ENCODE measurements around the gene EP400.

EP400 gene

DNA sequence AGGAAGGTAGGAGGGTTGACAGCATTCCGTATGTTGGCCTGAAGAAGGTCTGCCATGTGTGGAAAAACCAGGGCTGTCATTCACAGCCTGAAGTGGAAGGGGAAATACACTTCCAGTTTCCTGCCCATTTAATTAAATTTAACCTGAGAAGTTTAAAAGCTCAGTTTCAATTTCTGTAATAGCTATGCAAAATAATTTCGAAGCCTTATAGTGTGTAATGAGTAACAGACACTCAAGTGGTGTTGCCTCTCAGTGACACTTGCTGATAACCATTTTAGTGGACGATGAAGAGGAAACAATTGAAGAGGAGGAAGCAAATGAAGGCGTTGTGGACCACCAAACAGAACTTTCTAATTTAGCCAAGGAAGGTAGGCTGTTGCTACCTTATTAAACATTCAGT, 44.8 kb downstream of the EP400 start:
- Histone ChIP-seq H3K4me1 (ENCODE audit: control extremely low read depth in 1 of 4, control insufficient read depth in 4 of 4, insufficient read depth in 4 of 4, low read length in 3 of 4) (no peaks in the 10 kb centered on the region), H3K27me3 (replicated peaks in 2 of 5; ENCODE audit: control insufficient read depth in 4 of 5, insufficient read depth in 5 of 5, low read length in 4 of 5) (no peaks in the 10 kb centered on the region), H3K9me3 (ENCODE audit: control extremely low read depth in 1 of 5, control insufficient read depth in 4 of 5, insufficient read depth in 2 of 5, low read depth in 1 of 5, low read length in 4 of 5) (no peaks in the 10 kb centered on the region), H3K36me3 (ENCODE audit: control insufficient read depth in 4 of 4, insufficient read depth in 4 of 4, low read length in 3 of 4) (peaks cover 12 to 66% (median 55%) of the 10 kb centered on the region in 4 experiments), H3K4me3 (ENCODE audit: control insufficient read depth in 1 of 7, extremely low read depth in 1 of 7, insufficient read depth in 4 of 7, low read depth in 2 of 7, low read length in 6 of 7) (no peak overlapping the region), H3K27ac (ENCODE audit: insufficient read depth in 1 of 2, low read depth in 1 of 2, low read length in 2 of 2, poor library complexity in 1 of 2, severe bottlenecking in 2 of 2) (no peak overlapping the region)
- CTCF ChIA-PET, result interaction anchor here (1.2 kb wide), 1 partner anchor 10 kb away, joined by 3 read pairs; no protein-coding TSS in a partner anchor
- 83% methylated on average over 2 of the region's 4 CpGs for WGBS (ENCODE audit: insufficient coverage)
- POLR2A ChIA-PET, result no interaction called here
- DNase-seq, result no peak

DNA sequence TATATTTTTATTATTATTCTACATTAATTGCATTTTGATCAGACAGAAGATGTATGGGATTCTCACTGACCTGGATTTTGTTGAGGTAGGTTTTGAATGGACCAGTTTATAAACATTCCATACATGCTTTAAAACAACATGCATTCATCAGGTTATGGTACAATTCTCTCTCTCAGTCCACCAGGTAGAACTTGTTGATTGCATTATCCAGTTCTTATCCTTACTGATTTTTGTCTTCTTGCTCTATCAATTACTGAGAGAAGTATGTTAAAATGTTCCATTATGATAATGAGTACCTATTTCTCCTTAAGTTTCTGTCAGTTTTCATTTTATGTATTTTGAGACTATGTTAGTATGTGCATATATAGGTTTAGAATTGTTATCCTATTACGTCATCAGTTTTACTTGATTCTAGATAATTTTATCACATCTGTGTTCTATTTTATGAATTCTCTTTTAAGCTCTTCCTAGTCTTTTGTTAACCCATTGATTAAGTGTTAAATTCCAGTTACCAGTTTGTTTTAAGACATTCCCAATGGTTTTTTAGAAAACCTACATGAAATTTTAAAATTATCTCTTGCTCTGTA, 50.6 kb downstream of the EP400 start:
- no peaks in the 10 kb centered on the region for H3K4me1 ChIP-seq (ENCODE audit: control extremely low read depth in 1 of 4, control insufficient read depth in 4 of 4, insufficient read depth in 4 of 4, low read length in 3 of 4)
- CTCF ChIA-PET, result interaction anchor here (0.7 to 1.4 kb wide), 3 partner anchors 8 to 1084 kb away, joined by 3 to 4 read pairs (median 3); no protein-coding TSS in a partner anchor
- no peaks in the 10 kb centered on the region for H3K9me3 ChIP-seq (ENCODE audit: control extremely low read depth in 1 of 5, control insufficient read depth in 4 of 5, insufficient read depth in 2 of 5, low read depth in 1 of 5, low read length in 4 of 5)
- POLR2A ChIA-PET, result no interaction called here
- H3K27ac ChIP-seq (ENCODE audit: insufficient read depth in 1 of 2, low read depth in 1 of 2, low read length in 2 of 2, poor library complexity in 1 of 2, severe bottlenecking in 2 of 2), result no peak overlapping the region
- H3K36me3 ChIP-seq (ENCODE audit: control insufficient read depth in 4 of 4, insufficient read depth in 4 of 4, low read length in 3 of 4), result peaks cover 7 to 38% (median 17%) of the 10 kb centered on the region in 4 experiments
- H3K27me3 ChIP-seq (replicated peaks in 2 of 5; ENCODE audit: control insufficient read depth in 4 of 5, insufficient read depth in 5 of 5, low read length in 4 of 5), result no peaks in the 10 kb centered on the region
- no CpG with 5 or more reads among the region's 1 CpG for WGBS (ENCODE audit: insufficient coverage)
- no peak overlapping the region for H3K4me3 ChIP-seq (ENCODE audit: control insufficient read depth in 1 of 7, extremely low read depth in 1 of 7, insufficient read depth in 4 of 7, low read depth in 2 of 7, low read length in 6 of 7)
- no peak for DNase-seq

DNA sequence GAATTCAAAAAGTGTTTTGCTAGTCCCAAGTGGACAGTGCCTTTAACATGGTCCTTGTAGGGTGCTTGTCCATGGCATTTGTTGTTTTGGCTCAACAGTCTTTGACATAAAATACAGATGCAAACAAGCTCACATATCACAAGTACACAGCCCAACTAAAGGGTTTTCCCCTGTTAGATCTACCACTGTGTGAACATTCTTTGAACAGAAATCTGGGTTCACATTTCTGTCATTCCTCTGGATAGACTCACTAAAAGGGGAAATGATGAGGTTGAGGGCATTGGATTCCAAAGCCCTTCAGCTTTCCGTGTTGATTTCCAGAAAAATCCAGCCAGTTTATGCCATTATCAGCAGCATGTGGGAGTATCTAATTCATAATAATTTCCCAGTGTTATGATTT, 54.1 kb downstream of the EP400 start:
- no peak overlapping the region for H3K4me3 ChIP-seq (ENCODE audit: control insufficient read depth in 1 of 7, extremely low read depth in 1 of 7, insufficient read depth in 4 of 7, low read depth in 2 of 7, low read length in 6 of 7)
- DNase-seq, result no peak
- H3K27me3 ChIP-seq (replicated peaks in 2 of 5; ENCODE audit: control insufficient read depth in 4 of 5, insufficient read depth in 5 of 5, low read length in 4 of 5), result no peaks in the 10 kb centered on the region
- ChIA-PET CTCF (interaction anchor here (1.5 kb wide), 1 partner anchor 8 kb away, joined by 3 read pairs; no protein-coding TSS in a partner anchor), POLR2A (no interaction called here)
- no CpG with 5 or more reads among the region's 1 CpG for WGBS (ENCODE audit: insufficient coverage)
- no peak overlapping the region for H3K27ac ChIP-seq (ENCODE audit: insufficient read depth in 1 of 2, low read depth in 1 of 2, low read length in 2 of 2, poor library complexity in 1 of 2, severe bottlenecking in 2 of 2)
- H3K4me1 ChIP-seq (ENCODE audit: control extremely low read depth in 1 of 4, control insufficient read depth in 4 of 4, insufficient read depth in 4 of 4, low read length in 3 of 4), result peaks cover 0 to 4% (median 0%) of the 10 kb centered on the region in 4 experiments
- no peaks in the 10 kb centered on the region for H3K9me3 ChIP-seq (ENCODE audit: control extremely low read depth in 1 of 5, control insufficient read depth in 4 of 5, insufficient read depth in 2 of 5, low read depth in 1 of 5, low read length in 4 of 5)
- H3K36me3 ChIP-seq (ENCODE audit: control insufficient read depth in 4 of 4, insufficient read depth in 4 of 4, low read length in 3 of 4), result peaks cover 12 to 51% (median 34%) of the 10 kb centered on the region in 4 experiments

DNA sequence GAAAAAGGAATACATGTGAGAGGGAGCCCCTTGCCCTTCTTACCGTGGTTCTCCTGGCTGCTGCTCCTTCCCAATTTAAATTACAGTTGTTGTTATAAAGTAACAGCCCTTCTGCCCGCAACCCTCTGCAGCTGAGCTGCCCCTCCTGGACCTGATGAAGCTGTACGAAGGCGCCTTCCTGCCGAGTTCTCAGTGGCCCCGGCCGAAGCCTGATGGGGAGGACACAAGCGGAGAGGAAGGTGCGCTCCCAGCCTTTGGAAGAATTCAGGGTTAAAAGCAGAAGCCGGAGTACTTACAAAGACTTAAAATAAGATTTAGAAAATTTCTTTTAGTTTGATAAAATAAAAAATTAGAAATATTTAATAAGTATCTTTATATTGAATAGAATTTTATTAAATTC, 55.2 kb downstream of the EP400 start:
- Histone ChIP-seq H3K27me3 (replicated peaks in 2 of 5; ENCODE audit: control insufficient read depth in 4 of 5, insufficient read depth in 5 of 5, low read length in 4 of 5) (no peaks in the 10 kb centered on the region), H3K27ac (ENCODE audit: insufficient read depth in 1 of 2, low read depth in 1 of 2, low read length in 2 of 2, poor library complexity in 1 of 2, severe bottlenecking in 2 of 2) (no peak overlapping the region), H3K4me3 (ENCODE audit: control insufficient read depth in 1 of 7, extremely low read depth in 1 of 7, insufficient read depth in 4 of 7, low read depth in 2 of 7, low read length in 6 of 7) (no peak overlapping the region), H3K36me3 (ENCODE audit: control insufficient read depth in 4 of 4, insufficient read depth in 4 of 4, low read length in 3 of 4) (peaks cover 12 to 58% (median 36%) of the 10 kb centered on the region in 4 experiments), H3K9me3 (ENCODE audit: control extremely low read depth in 1 of 5, control insufficient read depth in 4 of 5, insufficient read depth in 2 of 5, low read depth in 1 of 5, low read length in 4 of 5) (no peaks in the 10 kb centered on the region), H3K4me1 (ENCODE audit: control extremely low read depth in 1 of 4, control insufficient read depth in 4 of 4, insufficient read depth in 4 of 4, low read length in 3 of 4) (peaks cover 0 to 4% (median 0%) of the 10 kb centered on the region in 4 experiments)
- ChIA-PET CTCF (no interaction called here), POLR2A (no interaction called here)
- WGBS (ENCODE audit: insufficient coverage), result 97% methylated on average over 5 of the region's 10 CpGs
- DNase-seq, result no peak

DNA sequence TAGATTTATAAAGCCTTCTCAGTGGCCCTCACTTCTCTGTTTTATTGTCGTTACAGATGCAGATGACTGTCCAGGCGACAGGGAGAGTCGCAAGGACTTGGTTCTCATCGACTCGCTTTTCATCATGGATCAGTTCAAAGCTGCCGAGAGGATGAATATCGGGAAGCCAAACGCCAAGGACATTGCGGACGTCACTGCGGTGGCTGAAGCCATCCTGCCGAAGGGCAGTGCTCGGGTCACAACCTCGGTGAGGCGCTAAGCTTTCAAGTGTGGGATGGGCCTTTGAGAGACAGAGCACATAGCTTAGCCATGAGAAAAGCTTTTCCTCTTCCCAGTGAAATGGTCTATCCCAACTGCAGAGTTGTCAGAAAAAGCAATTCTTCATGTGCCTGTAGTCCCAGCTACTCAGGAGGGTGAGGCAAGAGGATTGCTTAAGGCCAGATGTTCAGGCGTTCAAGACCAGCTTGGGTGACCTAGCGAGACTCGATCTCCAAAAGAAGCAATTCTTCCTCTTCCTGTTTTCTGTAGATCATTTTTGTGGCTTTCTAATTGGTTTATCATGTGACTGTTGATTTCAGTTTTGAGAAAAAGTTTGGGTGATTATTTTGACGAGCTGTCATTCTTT, 56.4 kb downstream of the EP400 start:
- POLR2A ChIA-PET, result no interaction called here
- WGBS (ENCODE audit: insufficient coverage), result 98% methylated on average over 15 of the region's 19 CpGs
- no peak for DNase-seq
- H3K9me3 ChIP-seq (ENCODE audit: control extremely low read depth in 1 of 5, control insufficient read depth in 4 of 5, insufficient read depth in 2 of 5, low read depth in 1 of 5, low read length in 4 of 5), result no peaks in the 10 kb centered on the region
- no peak overlapping the region for H3K27ac ChIP-seq (ENCODE audit: insufficient read depth in 1 of 2, low read depth in 1 of 2, low read length in 2 of 2, poor library complexity in 1 of 2, severe bottlenecking in 2 of 2)
- CTCF ChIA-PET, result no interaction called here
- H3K27me3 ChIP-seq (replicated peaks in 2 of 5; ENCODE audit: control insufficient read depth in 4 of 5, insufficient read depth in 5 of 5, low read length in 4 of 5), result no peaks in the 10 kb centered on the region
- H3K4me1 ChIP-seq (ENCODE audit: control extremely low read depth in 1 of 4, control insufficient read depth in 4 of 4, insufficient read depth in 4 of 4, low read length in 3 of 4), result peaks cover 0 to 4% (median 0%) of the 10 kb centered on the region in 4 experiments
- H3K4me3 ChIP-seq (ENCODE audit: control insufficient read depth in 1 of 7, extremely low read depth in 1 of 7, insufficient read depth in 4 of 7, low read depth in 2 of 7, low read length in 6 of 7), result no peak overlapping the region
- peaks cover 13 to 62% (median 40%) of the 10 kb centered on the region in 4 experiments for H3K36me3 ChIP-seq (ENCODE audit: control insufficient read depth in 4 of 4, insufficient read depth in 4 of 4, low read length in 3 of 4)

DNA sequence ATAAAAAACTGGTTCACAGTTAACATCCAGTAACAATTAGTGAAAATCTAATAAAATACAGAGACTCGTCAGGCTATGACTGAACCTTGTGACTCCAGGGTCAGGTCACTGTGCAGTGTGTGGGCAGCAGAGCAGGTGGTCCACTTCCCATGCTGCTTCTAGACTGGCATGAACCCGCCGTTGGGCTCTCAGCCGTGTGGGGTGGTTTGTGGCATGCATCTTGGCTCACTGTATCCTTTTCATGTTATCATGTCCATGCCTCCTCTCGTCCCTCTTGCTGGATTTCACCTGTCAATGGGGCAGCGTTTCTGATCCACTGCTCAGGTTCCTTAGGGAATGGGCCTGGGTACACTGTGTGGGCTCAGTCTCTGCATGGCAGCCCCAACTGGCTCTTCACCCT, 57.3 kb downstream of the EP400 start:
- Histone ChIP-seq H3K9me3 (ENCODE audit: control extremely low read depth in 1 of 5, control insufficient read depth in 4 of 5, insufficient read depth in 2 of 5, low read depth in 1 of 5, low read length in 4 of 5) (no peaks in the 10 kb centered on the region), H3K4me1 (ENCODE audit: control extremely low read depth in 1 of 4, control insufficient read depth in 4 of 4, insufficient read depth in 4 of 4, low read length in 3 of 4) (peaks cover 0 to 4% (median 0%) of the 10 kb centered on the region in 4 experiments), H3K27ac (ENCODE audit: insufficient read depth in 1 of 2, low read depth in 1 of 2, low read length in 2 of 2, poor library complexity in 1 of 2, severe bottlenecking in 2 of 2) (no peak overlapping the region), H3K27me3 (replicated peaks in 2 of 5; ENCODE audit: control insufficient read depth in 4 of 5, insufficient read depth in 5 of 5, low read length in 4 of 5) (no peaks in the 10 kb centered on the region), H3K36me3 (ENCODE audit: control insufficient read depth in 4 of 4, insufficient read depth in 4 of 4, low read length in 3 of 4) (peaks cover 17 to 71% (median 47%) of the 10 kb centered on the region in 4 experiments), H3K4me3 (ENCODE audit: control insufficient read depth in 1 of 7, extremely low read depth in 1 of 7, insufficient read depth in 4 of 7, low read depth in 2 of 7, low read length in 6 of 7) (no peak overlapping the region)
- ChIA-PET POLR2A (no interaction called here), CTCF (interaction anchor here (0.8 kb wide), 1 partner anchor 171 kb away, joined by 4 read pairs; no protein-coding TSS in a partner anchor)
- 98% methylated on average over 6 of the region's 6 CpGs for WGBS (ENCODE audit: insufficient coverage)
- no peak for DNase-seq

DNA sequence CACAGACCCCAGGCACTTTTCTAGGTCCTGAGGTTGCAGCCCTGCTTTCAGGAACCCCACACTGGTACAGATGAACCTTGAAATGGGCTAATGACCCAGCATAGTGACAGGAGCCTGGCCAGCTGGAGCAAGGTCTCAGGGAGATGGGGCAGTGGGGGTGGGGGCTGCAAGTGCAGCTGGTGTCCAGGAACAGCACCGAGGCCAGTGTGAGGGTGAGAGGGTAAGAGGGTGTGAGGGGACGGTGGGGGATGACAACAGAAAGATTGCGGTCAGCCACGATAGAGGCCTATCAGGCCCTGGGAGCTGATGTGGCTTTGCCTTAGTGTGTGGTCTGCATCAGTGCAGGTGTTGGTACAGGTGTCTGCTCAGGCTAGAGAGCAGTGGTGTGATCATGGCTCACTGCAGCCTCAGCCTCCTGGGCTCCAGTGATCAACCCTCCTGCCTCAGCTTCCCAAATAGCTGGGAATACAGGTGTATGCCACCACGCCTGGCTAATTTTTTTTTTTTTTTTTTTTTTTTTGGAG, 59.7 kb downstream of the EP400 start:
- Histone ChIP-seq H3K4me3 (ENCODE audit: control insufficient read depth in 1 of 7, extremely low read depth in 1 of 7, insufficient read depth in 4 of 7, low read depth in 2 of 7, low read length in 6 of 7) (no peak overlapping the region), H3K27ac (ENCODE audit: insufficient read depth in 1 of 2, low read depth in 1 of 2, low read length in 2 of 2, poor library complexity in 1 of 2, severe bottlenecking in 2 of 2) (no peak overlapping the region), H3K4me1 (ENCODE audit: control extremely low read depth in 1 of 4, control insufficient read depth in 4 of 4, insufficient read depth in 4 of 4, low read length in 3 of 4) (peaks cover 0 to 4% (median 0%) of the 10 kb centered on the region in 4 experiments), H3K27me3 (replicated peaks in 2 of 5; ENCODE audit: control insufficient read depth in 4 of 5, insufficient read depth in 5 of 5, low read length in 4 of 5) (no peaks in the 10 kb centered on the region), H3K9me3 (ENCODE audit: control extremely low read depth in 1 of 5, control insufficient read depth in 4 of 5, insufficient read depth in 2 of 5, low read depth in 1 of 5, low read length in 4 of 5) (no peaks in the 10 kb centered on the region), H3K36me3 (ENCODE audit: control insufficient read depth in 4 of 4, insufficient read depth in 4 of 4, low read length in 3 of 4) (peaks cover 12 to 79% (median 57%) of the 10 kb centered on the region in 4 experiments)
- WGBS (ENCODE audit: insufficient coverage), result 91% methylated on average over 4 of the region's 5 CpGs
- ChIA-PET POLR2A (interaction anchor here (0.6 kb wide), 1 partner anchor 857 kb away, joined by 3 read pairs; no protein-coding TSS in a partner anchor), CTCF (no interaction called here)
- DNase-seq, result no peak

Measured in common myeloid progenitor, CD34-positive (primary cell).